Measurements from ENCODE around the gene CDC5L. TPM values are rescaled to one million over a fixed set of nuclear protein-coding genes. Genes with fewer than 3 reads are reported as not detected.

CDC5L gene
- total RNA-seq, 1 donor from 2014 or later: 18.2 TPM

DNA sequence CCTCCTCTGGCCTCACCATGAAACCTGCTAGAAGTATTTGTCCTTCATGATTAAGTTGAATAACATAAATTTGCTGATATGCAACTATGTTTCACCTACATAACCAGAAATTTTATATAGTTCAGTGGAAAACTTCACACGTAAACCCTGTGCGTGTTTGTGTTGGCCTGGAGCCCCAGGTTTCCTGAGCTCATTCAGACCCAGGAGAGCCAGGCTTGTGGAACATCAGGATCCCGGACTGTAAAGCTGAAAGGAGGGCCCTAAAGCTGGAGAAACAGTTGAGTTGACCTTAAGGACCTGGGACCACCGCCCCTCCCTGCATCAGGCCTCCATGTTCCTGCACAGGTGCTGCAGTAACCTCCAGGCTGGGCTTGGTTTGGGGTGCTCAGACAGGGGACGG, 48.2 kb upstream of the CDC5L start:
- Histone ChIP-seq H3K9ac (ENCODE audit: low read length) (no peak overlapping the region), H3K9me3 (ENCODE audit: insufficient read depth, low read depth, low read length) (no peaks in the 10 kb centered on the region), H3K4me2 (ENCODE audit: low read length) (no peak overlapping the region), H3K27me3 (ENCODE audit: insufficient read depth, low read length) (peaks cover 40% of the 10 kb centered on the region), H3K27ac (ENCODE audit: low read depth, low read length) (no peak overlapping the region), H3K36me3 (ENCODE audit: insufficient read depth, low read length) (no peaks in the 10 kb centered on the region), H3K4me1 (ENCODE audit: insufficient read depth, low read length) (no peaks in the 10 kb centered on the region), H4K20me1 (ENCODE audit: insufficient read depth, low read length) (no peaks in the 10 kb centered on the region), H2AFZ (ENCODE audit: low read depth, low read length) (no peak overlapping the region), H3K4me3 (ENCODE audit: insufficient read depth, low read depth, low read length) (no peak overlapping the region), H3K79me2 (ENCODE audit: insufficient read depth, low read length) (no peaks in the 10 kb centered on the region)
- TF ChIP-seq EZH2 (IDR thresholded peaks at IDR 0.05; ENCODE audit: insufficient read depth, low read length): no peak
- TF ChIP-seq, protein P1, sequence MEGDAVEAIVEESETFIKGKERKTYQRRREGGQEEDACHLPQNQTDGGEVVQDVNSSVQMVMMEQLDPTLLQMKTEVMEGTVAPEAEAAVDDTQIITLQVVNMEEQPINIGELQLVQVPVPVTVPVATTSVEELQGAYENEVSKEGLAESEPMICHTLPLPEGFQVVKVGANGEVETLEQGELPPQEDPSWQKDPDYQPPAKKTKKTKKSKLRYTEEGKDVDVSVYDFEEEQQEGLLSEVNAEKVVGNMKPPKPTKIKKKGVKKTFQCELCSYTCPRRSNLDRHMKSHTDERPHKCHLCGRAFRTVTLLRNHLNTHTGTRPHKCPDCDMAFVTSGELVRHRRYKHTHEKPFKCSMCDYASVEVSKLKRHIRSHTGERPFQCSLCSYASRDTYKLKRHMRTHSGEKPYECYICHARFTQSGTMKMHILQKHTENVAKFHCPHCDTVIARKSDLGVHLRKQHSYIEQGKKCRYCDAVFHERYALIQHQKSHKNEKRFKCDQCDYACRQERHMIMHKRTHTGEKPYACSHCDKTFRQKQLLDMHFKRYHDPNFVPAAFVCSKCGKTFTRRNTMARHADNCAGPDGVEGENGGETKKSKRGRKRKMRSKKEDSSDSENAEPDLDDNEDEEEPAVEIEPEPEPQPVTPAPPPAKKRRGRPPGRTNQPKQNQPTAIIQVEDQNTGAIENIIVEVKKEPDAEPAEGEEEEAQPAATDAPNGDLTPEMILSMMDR (IDR thresholded peaks at IDR 0.05; ENCODE audit: insufficient read depth, low read depth, low read length): no peak
- peaks cover 1% of the 10 kb centered on the region for H3K4me1 Mint-ChIP-seq (ENCODE audit: low read depth, unreplicated experiment)
- H3K4me3 Mint-ChIP-seq (ENCODE audit: unreplicated experiment): no peak overlapping the region
- no peaks in the 10 kb centered on the region for H3K9me3 Mint-ChIP-seq (ENCODE audit: unreplicated experiment)
- H3K36me3 Mint-ChIP-seq (ENCODE audit: low read depth, unreplicated experiment): no peaks in the 10 kb centered on the region
- peaks cover 44% of the 10 kb centered on the region for H3K27me3 Mint-ChIP-seq (ENCODE audit: low read depth, unreplicated experiment)
- H3K27ac Mint-ChIP-seq (ENCODE audit: unreplicated experiment): no peak overlapping the region
- no peak for FAIRE-seq
- no peak for DNase-seq (ENCODE audit: low read depth)

DNA sequence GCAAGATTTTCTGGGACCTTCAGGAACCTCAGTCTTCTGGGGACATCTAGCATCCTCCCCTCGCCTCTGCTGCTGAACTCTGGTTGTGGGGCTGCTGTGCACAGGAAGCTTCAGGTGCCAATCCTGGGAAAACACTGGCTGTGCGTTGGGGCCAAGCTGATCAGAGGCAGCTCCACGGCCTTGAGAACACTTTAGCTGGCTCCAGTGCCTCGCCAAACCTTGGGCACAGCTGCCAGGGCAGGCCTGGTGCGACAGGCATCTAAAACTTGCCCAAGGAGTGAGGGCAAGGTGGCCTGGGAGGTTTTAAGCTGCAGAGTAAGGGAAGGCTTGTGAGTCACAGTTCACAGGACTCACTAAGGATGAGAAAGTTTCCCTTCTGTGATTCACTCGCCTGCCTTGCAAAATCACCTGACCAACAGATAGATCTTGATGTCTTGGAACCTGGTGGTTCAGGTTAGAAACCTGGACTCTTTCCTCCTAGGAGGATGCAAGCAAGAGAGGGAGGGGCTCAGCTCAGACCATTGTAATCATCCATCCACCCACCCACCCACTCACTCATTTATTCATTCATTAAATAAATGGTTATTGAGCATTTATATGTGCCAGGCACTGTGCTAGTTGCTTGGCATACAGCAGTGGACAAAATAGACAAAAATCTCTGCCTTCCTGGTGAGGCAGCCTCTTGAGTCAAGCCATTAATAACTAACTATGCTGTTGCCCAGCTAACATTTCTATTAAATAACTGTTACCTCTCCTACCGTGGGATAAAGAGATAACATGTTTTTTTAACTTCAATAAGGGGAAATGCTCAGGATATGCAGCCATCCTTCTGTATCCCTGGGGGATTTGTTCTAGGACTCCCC, 47.5 kb upstream of the CDC5L start:
- H3K27me3 ChIP-seq (ENCODE audit: insufficient read depth, low read length): peaks cover 44% of the 10 kb centered on the region
- Mint-ChIP-seq H3K9me3 (ENCODE audit: unreplicated experiment) (no peaks in the 10 kb centered on the region), H3K4me3 (ENCODE audit: unreplicated experiment) (no peak overlapping the region), H3K36me3 (ENCODE audit: low read depth, unreplicated experiment) (no peaks in the 10 kb centered on the region), H3K4me1 (ENCODE audit: low read depth, unreplicated experiment) (peaks cover 4% of the 10 kb centered on the region), H3K27me3 (ENCODE audit: low read depth, unreplicated experiment) (peaks cover 51% of the 10 kb centered on the region), H3K27ac (ENCODE audit: unreplicated experiment) (no peak overlapping the region)
- H3K36me3 ChIP-seq (ENCODE audit: insufficient read depth, low read length): no peaks in the 10 kb centered on the region
- no peak for FAIRE-seq
- no peak overlapping the region for H3K4me2 ChIP-seq (ENCODE audit: low read length)
- no peaks in the 10 kb centered on the region for H3K9me3 ChIP-seq (ENCODE audit: insufficient read depth, low read depth, low read length)
- H3K4me3 ChIP-seq (ENCODE audit: insufficient read depth, low read depth, low read length): no peak overlapping the region
- H3K9ac ChIP-seq (ENCODE audit: low read length): no peak overlapping the region
- DNase-seq (ENCODE audit: low read depth): peak; percentile 7
- no peak overlapping the region for H3K27ac ChIP-seq (ENCODE audit: low read depth, low read length)
- H3K4me1 ChIP-seq (ENCODE audit: insufficient read depth, low read length): no peaks in the 10 kb centered on the region
- no peaks in the 10 kb centered on the region for H3K79me2 ChIP-seq (ENCODE audit: insufficient read depth, low read length)
- no peaks in the 10 kb centered on the region for H4K20me1 ChIP-seq (ENCODE audit: insufficient read depth, low read length)
- no peak overlapping the region for H2AFZ ChIP-seq (ENCODE audit: low read depth, low read length)
- TF ChIP-seq EZH2 (IDR thresholded peaks at IDR 0.05; ENCODE audit: insufficient read depth, low read length): no peak
- TF ChIP-seq, protein P1 (IDR thresholded peaks at IDR 0.05; ENCODE audit: insufficient read depth, low read depth, low read length): no peak
